Spleen (tissue), 13 donors: ENCODE results near the gene OR10K1. TPM values are rescaled to one million over a fixed set of nuclear protein-coding genes. Genes with fewer than 3 reads are reported as not detected.

ENCODE experiments used
- DNase-seq: peaks from one replicate; pipeline ENCODE4 v3.0.0-alpha.2; 2020
- H3K27ac ChIP-seq, 8 donors: fragments of 200-600 bp; sonication (generic) in 7 of 8; 1 replicate in 4 of 8; 2 replicates in 4 of 8; pipeline versions ENCODE4 v1.5.0 to v1.8.0; 2016 to 2021; ENCODE audit warnings: inconsistent platforms in 4 of 8, mild to moderate bottlenecking in 4 of 8, moderate library complexity in 1 of 8
- H3K27me3 ChIP-seq, 7 donors: fragments of 200-600 bp; sonication (generic) in 6 of 7; replicated peaks in 1 of 7; 1 replicate in 4 of 7; 2 replicates in 3 of 7; pipeline versions ENCODE4 v1.5.0 to v1.8.0; 2016 to 2021; ENCODE audit warnings: inconsistent platforms in 3 of 7, mild to moderate bottlenecking in 1 of 7
- H3K36me3 ChIP-seq, 6 donors: fragments of 200-600 bp; sonication (generic) in 5 of 6; 1 replicate in 4 of 6; 2 replicates in 2 of 6; pipeline versions ENCODE4 v1.5.0 to v1.8.0; 2016 to 2021; ENCODE audit warnings: inconsistent platforms in 2 of 6
- H3K4me1 ChIP-seq, 6 donors: fragments of 200-600 bp; sonication (generic) in 5 of 6; 1 replicate in 3 of 6; 2 replicates in 3 of 6; pipeline versions ENCODE4 v1.5.0 to v1.8.0; 2016 to 2021; ENCODE audit warnings: inconsistent platforms in 3 of 6
- H3K4me3 ChIP-seq, 8 donors: fragments of 200-600 bp; sonication (generic) in 7 of 8; 1 replicate in 4 of 8; 2 replicates in 4 of 8; pipeline versions ENCODE4 v1.5.0 to v1.8.0; 2016 to 2021; ENCODE audit warnings: inconsistent platforms in 4 of 8, mild to moderate bottlenecking in 4 of 8, moderate library complexity in 2 of 8
- H3K9me3 ChIP-seq, 8 donors: fragments of 200-600 bp; sonication (generic) in 7 of 8; 1 replicate in 4 of 8; 2 replicates in 4 of 8; pipeline versions ENCODE4 v1.5.0 to v1.8.0; 2016 to 2021; ENCODE audit warnings: inconsistent platforms in 4 of 8
- CTCF ChIP-seq, 11 experiments: fragments of 200-600 bp in 7 of 11; fragments of 450-650 bp in 4 of 11; sonication (generic) in 4 of 11; IDR thresholded peaks in 8 of 11; conservative IDR thresholded peaks in 3 of 11; 1 replicate in 7 of 11; 2 replicates in 4 of 11; pipeline versions ENCODE4 v1.4.0 to v1.8.0; 2016 to 2021; ENCODE audit warnings: antibody characterized with exemption in 11 of 11, inconsistent platforms in 4 of 11, mild to moderate bottlenecking in 1 of 11
- POLR2A ChIP-seq, 3 donors: fragments of 450-650 bp; IDR thresholded peaks; one replicate each; pipeline ENCODE4 v1.5.1; 2017; ENCODE audit warnings: antibody characterized with exemption in 3 of 3, mild to moderate bottlenecking in 1 of 3
- POLR2AphosphoS5 ChIP-seq, 3 donors: sonication (generic); formaldehyde crosslinking; IDR thresholded peaks; one replicate each; pipeline ENCODE4 v1.5.1; 2017; ENCODE audit warnings: antibody characterized with exemption in 3 of 3
- WGBS, 5 donors: extraction: QIAGEN DNeasy Blood & Tissue Kit in 3 of 5; methylation state at CpG; one replicate each; pipeline versions ENCODE4 v1.1.5 to v1.1.7; 2013 to 2018; 5-methylcytosine and 5-hydroxymethylcytosine counted together
- intact Hi-C: fragments of 100-400 bp; cut with DNase I; formaldehyde crosslinking; loops from one replicate; pipeline ENCODE4 v1.15.0; 2023; ENCODE audit warnings: low total_unique reads
- long read RNA-seq, 2 donors: transcript quantifications; one replicate each; lab custom pipeline, GENCODE V29; 2026
- polyA plus RNA-seq, 3 donors: library from polyadenylated mRNA; stranded (reverse); fragments of 200-250 nt; gene quantifications; one replicate each; pipeline ENCODE4 v1.2.1, GENCODE V29; 2013
- total RNA-seq, 7 donors: library from RNA; depleted of rRNA in 3 of 7; stranded (reverse); fragments of >200 nt in 3 of 7; fragmentation: NEBNext Ultra II Directional in 4 of 7; extraction: Animal tissue kit (Norgen Biotek cat#: 25700) in 4 of 7; gene quantifications; one replicate each; pipeline versions ENCODE4 v1.1.0 to v1.2.1, GENCODE V29; 2016 to 2021
- donor health status: healthy with polysubstance abuse.
- donor health status: DM: no; HTN: no; CAD: no; lungs with moderate emphysema.
- donor health status: DM: no; HTN: no; CAD: no.
- donor health status: Bipolar disorder and iron deficiency.
- donor health status: healthy.
- donor health status: DM: no; HTN: no; CAD: no.
- donor health status: DM: yes; HTN: yes; CAD: no.

OR10K1 gene
- not detected for total RNA-seq
- under 1 TPM in 1 of 3 donors, not detected in 2; 0.07 TPM for polyA plus RNA-seq
- long read RNA-seq, donor 1: 0 reads
- long read RNA-seq, donor 2: 0 reads

- Histone ChIP-seq H3K9me3 (no peaks in the 10 kb centered on the region), H3K4me3 (no peak within 1 kb of the TSS), H3K27ac (no peak within 1 kb of the TSS), H3K4me1 (no peaks in the 10 kb centered on the region), H3K36me3 (no peaks in the 10 kb centered on the region), H3K27me3 (no peaks in the 10 kb centered on the region)
- intact Hi-C loops: no loop called here
- TF ChIP-seq POLR2AphosphoS5 (IDR thresholded peaks at IDR 0.05) (no peak), CTCF (IDR thresholded peaks at IDR 0.05 in 8 of 11, conservative IDR thresholded peaks at IDR 0.05 in 3 of 11) (no peak), POLR2A (IDR thresholded peaks at IDR 0.05) (no peak)
- WGBS, 5 donors: 66 to 80% (median 69%) methylated on average over 2 of the region's 2 CpGs
- DNase-seq: no peak
These were observed at the start of gene OR10K1 for GRCh38 chr1:158461534-158461933. OR10K1 (plus strand) TSS chr1:158461834; CDS start chr1:158465562, 3,728 bp downstream.

DNA sequence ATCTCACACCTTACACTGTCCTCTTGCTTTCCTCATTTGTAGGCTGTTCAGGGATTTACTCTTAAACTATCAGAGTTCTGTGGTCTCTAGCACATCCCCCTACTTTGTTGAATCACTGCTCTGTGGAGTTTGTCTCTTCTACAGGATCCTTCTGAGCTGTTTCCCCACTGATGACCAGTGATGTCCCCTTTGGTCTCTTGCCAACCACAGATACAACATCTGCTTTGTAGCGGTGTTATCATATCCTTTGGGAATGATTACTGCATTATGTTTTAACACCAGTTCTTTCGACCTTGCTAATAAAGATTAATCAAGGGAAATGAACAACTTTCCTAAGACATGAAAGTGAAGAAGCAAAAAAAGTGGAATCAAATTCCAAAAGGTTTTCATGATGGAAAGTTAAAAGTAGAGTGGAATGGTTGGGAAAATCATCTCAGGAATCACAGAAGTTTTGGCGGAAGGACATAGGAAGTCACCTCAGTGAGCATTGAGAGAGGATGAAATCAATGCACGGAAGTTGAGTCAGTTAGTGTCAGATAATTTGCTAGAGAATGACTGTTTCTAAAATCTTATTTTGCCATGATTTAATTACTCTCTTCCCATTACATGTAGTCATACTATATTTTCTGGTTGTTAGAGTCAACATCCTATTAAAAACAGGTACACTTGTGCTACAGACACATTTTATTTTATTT is 46.8 kb upstream of the OR10K1 start:
- Histone ChIP-seq H3K36me3 (no peaks in the 10 kb centered on the region), H3K27ac (no peak overlapping the region), H3K4me1 (no peaks in the 10 kb centered on the region), H3K9me3 (no peaks in the 10 kb centered on the region), H3K27me3 (no peaks in the 10 kb centered on the region), H3K4me3 (no peak overlapping the region)
- 88 to 93% (median 93%) methylated on average over 4 of the region's 4 CpGs for WGBS, 5 donors
- no peak for DNase-seq
- TF ChIP-seq POLR2A (IDR thresholded peaks at IDR 0.05) (no peak), CTCF (IDR thresholded peaks at IDR 0.05 in 8 of 11, conservative IDR thresholded peaks at IDR 0.05 in 3 of 11) (no peak), POLR2AphosphoS5 (IDR thresholded peaks at IDR 0.05) (no peak)
- intact Hi-C loops: no loop called here

DNA sequence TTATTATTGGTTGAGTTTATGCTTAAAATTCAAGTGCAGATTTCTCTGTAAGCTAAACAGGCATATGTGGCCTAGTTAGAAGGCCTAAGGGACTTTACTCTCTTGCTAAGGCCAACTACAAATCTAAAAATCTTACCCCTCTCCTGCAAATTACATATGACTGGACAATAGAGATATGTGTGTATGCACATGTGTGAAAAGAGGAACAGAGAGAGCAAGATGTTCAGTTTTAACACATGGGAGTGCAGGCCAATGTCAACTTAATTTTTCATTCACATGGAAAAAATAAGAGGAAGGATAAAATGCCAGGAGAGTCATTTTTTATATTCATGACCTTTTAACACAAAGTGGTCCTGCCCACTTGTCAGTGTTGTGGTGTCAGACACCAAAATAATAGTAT is 44.0 kb upstream of the OR10K1 start:
- no peak for TF ChIP-seq POLR2A (IDR thresholded peaks at IDR 0.05)
- no peak for TF ChIP-seq POLR2AphosphoS5 (IDR thresholded peaks at IDR 0.05)
- TF ChIP-seq CTCF (IDR thresholded peaks at IDR 0.05 in 8 of 11, conservative IDR thresholded peaks at IDR 0.05 in 3 of 11): no peak
- H3K4me3 ChIP-seq: no peak overlapping the region
- H3K27ac ChIP-seq: no peak overlapping the region
- no peaks in the 10 kb centered on the region for H3K36me3 ChIP-seq
- no peaks in the 10 kb centered on the region for H3K4me1 ChIP-seq
- H3K9me3 ChIP-seq: no peaks in the 10 kb centered on the region
- intact Hi-C loops: no loop called here
- H3K27me3 ChIP-seq: no peaks in the 10 kb centered on the region
- DNase-seq: no peak

DNA sequence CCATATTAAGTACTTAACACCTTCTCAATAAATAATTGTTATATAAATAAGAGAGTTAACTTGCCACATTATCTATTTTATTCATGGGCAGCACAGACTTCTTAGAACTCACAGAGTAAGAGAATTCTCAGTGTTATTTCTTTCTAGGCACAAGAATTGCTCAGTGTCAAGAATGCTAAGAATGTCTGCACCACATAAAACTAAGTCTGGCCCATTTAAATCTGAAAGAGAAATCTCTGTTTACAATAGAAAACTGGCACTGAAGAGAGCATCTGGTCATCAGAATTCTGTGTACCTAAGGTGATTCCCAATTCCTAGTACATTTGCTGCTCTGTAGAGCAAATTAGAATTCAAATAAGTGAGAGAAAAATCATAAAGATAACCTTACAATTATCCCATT is 39.4 kb upstream of the OR10K1 start:
- intact Hi-C loops: no loop called here
- H3K36me3 ChIP-seq: no peaks in the 10 kb centered on the region
- peaks cover 0 to 5% (median under 1%) of the 10 kb centered on the region in 8 donors for H3K9me3 ChIP-seq
- no peak for TF ChIP-seq POLR2A (IDR thresholded peaks at IDR 0.05)
- TF ChIP-seq CTCF (IDR thresholded peaks at IDR 0.05 in 8 of 11, conservative IDR thresholded peaks at IDR 0.05 in 3 of 11): no peak
- TF ChIP-seq POLR2AphosphoS5 (IDR thresholded peaks at IDR 0.05): no peak
- no peak overlapping the region for H3K4me3 ChIP-seq
- H3K4me1 ChIP-seq: no peaks in the 10 kb centered on the region
- no peaks in the 10 kb centered on the region for H3K27me3 ChIP-seq
- H3K27ac ChIP-seq: no peak overlapping the region
- DNase-seq: no peak
